ENCODE data around the gene IPPK.
"Not testable (repeated sequence)": the region's sequence is repeated elsewhere in the genome, so short reads cannot be mapped to it uniquely, and the experiment has no call there.

IPPK gene

DNA sequence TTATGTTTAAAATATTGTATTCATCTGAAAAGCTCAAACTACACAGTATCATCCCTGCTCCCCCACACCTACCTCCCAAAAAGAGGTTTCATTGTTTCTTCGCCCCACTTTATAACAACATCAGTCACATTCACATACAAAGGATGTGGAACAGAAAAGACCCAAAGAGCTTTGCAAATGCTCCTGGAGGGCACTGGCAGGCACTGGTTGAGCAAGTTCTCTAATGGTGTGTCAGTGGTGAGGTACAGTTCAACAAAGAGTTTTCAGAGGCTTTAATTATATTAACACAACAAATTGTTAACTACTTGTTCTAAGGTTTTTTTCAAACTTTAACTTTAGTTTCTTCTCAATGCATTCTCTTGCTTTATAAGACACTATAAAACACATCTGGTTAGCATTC is 80.0 kb downstream of the IPPK start:
- no peak for DNase-seq

DNA sequence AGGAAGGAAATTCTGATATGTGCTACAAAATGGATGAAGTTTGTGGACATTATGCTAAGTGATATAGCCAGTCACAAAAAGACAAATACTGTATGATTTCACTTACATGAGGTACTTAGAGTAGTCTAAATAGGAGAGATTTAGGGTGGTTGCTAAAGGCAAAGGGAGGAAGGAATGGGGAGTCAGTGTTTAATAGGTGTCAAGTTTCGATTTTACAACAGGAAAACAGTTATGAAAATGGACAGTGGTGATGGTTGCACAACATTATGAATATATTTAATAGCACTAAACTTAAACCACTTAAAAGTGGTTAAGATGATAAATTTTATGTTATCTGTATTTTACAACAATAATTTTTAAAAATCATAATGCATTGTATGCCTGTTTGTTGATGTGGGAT is 93.8 kb downstream of the IPPK start:
- DNase-seq, result no peak

DNA sequence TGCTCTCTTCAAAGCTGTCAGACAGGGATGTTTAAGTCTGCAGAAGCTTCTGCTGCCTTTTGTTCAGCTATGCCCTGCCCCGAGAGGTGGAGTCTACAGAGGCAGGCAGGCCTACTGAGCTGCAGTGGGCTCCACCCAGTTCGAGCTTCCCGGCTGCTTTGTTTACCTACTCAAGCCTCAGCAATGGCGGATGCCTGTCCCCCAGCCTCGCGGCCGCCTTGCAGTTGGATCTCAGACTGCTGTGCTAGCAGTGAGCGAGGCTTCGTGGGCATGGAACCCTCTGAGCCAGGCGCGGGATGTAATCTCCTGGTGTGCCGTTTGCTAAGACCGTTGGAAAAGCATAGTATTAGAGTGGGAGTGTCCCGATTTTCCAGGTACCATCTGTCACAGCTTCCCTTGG is 96.3 kb downstream of the IPPK start:
- DNase-seq, result not testable (repeated sequence)

DNA sequence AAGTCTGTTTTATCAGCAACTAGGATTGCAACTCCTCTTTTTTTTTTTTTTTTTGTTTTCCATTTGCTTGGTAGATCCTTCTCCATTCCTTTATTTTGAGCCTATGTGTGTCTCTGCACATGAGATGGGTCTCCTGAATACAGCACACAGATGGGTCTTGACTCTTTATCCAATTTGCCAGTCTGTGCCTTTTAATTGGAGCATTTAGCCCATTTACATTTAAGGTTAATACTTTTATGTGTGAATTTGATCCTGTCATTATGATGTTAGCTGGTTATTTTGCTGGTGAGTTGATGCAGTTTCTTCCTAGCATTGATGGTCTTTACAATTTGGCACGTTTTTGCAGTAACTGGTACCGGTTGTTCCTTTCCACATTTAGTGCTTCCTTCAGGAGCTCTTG is 98.1 kb downstream of the IPPK start:
- not testable (repeated sequence) for DNase-seq

DNA sequence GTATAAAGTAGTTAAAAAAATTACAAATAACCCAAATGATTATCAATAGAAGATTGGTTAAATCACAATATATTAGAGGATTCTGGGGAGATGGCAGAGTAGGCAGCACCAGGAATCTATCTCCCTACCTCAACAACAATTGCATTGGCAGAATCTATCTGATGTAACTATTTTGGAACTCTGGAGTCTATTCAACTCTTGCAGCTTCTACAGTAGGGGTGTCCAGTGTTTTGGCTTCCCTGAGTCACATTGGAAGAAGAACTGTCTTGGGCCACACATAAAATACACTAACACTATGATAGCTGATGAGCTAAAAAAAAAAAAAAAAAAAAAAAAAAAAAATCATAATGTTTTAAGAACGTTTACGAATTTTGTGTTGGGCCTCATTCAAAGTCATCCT is 104.9 kb downstream of the IPPK start:
- DNase-seq, result no peak

DNA sequence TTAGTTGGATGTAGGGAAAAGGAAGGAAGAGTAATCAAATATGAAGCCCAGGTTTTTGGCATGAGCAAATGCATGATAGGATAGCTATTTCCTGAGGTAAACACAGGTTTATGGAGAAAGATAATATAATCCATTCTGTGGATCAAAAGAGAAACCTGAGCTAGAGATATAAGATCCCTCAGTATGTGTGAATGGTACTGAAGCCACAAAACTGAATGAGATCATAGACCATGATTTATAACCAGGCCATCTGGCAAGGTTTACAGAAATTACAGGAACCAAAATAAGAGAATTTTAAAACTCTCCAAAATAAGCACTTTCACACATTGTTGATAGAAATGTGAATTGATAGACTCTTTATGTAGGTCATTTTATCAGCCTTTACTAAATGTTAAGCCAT is 105.4 kb downstream of the IPPK start:
- DNase-seq, result no peak
